GM12878 (cell line): ENCODE measurements around the gene GRAMD1C. TPM values are rescaled to one million over a fixed set of nuclear protein-coding genes. Genes with fewer than 3 reads are reported as not detected.

Experiments
- ATAC-seq: fragments of 200-7000 bp; cut with Tn5 transposase; 3 replicates; pipeline ENCODE4 v1.9.1; 2020; ENCODE audit warnings: mild to moderate bottlenecking, moderate library complexity
- BruUV-seq: library from RNA; stranded (reverse); fragments of 400-500 nt; replicated peaks from 2 replicates; lab custom pipeline; 2021; lab: Mats Ljungman, UMichigan
- CTCF ChIA-PET: fragments of 300-600 bp; sonication (Branson Sonifier 250); formaldehyde crosslinking; extraction: SDS; loops from one replicate; lab custom pipeline; 2021; ENCODE audit warnings: inconsistent platforms; lab: Yijun Ruan, JAX
- POLR2A ChIA-PET: fragments of 350-600 bp; formaldehyde crosslinking; extraction: SDS; loops from one replicate; lab custom pipeline; 2021; ENCODE audit warnings: inconsistent platforms; lab: Charles Lee
- RAD21 ChIA-PET: fragments of 300-600 bp; sonication (Branson Sonifier 250); formaldehyde crosslinking; loops from one replicate; lab custom pipeline; 2023; ENCODE audit warnings: antibody characterized with exemption; ENCODE audit not compliant: unreplicated experiment; lab: Charles Lee
- SMC1A ChIA-PET: fragments of 300-600 bp; sonication (Branson Sonifier 250); formaldehyde crosslinking; loops from one replicate; lab custom pipeline; 2023; ENCODE audit not compliant: unreplicated experiment, uncharacterized antibody; lab: Charles Lee
- DNase-seq: peaks from one replicate; pipeline ENCODE4 v3.0.0-alpha.2; 2011; ENCODE audit warnings: low read depth, low spot score
- FAIRE-seq: peaks from 3 replicates; lab custom pipeline; 2011; peaks lifted over from hg19 to GRCh38; lab: Jason Lieb, UNC
- H2AFZ ChIP-seq: 2 replicates; pipeline ENCODE4 v1.6.0; 2011; ENCODE audit warnings: low read depth, low read length, control low read depth; ENCODE audit not compliant: control insufficient read depth
- H3K27ac ChIP-seq: 2 replicates; pipeline ENCODE4 v1.5.1; 2011; ENCODE audit warnings: control low read depth; ENCODE audit not compliant: control insufficient read depth, insufficient read depth
- H3K27me3 ChIP-seq, 2 experiments: replicated peaks in 1 of 2; 2 replicates each; pipeline versions ENCODE4 v1.6.0 to v1.6.1; 2011; ENCODE audit warnings: low read length in 1 of 2; ENCODE audit not compliant: control insufficient read depth in 2 of 2, insufficient read depth in 2 of 2
- H3K36me3 ChIP-seq, 2 experiments: 2 replicates each; pipeline ENCODE4 v1.5.1; 2011; ENCODE audit warnings: low read length in 1 of 2; ENCODE audit not compliant: control insufficient read depth in 2 of 2, insufficient read depth in 2 of 2
- H3K4me1 ChIP-seq: 2 replicates; pipeline ENCODE4 v1.6.1; 2011; ENCODE audit warnings: mild to moderate bottlenecking, low read length, moderate library complexity, mixed read lengths; ENCODE audit not compliant: control insufficient read depth, insufficient read depth
- H3K4me2 ChIP-seq: 2 replicates; pipeline ENCODE4 v1.6.0; 2011; ENCODE audit warnings: control low read depth; ENCODE audit not compliant: control insufficient read depth, insufficient read depth
- H3K4me3 ChIP-seq: fragments of 200-600 bp; sonication (generic); 2 replicates; pipeline ENCODE4 v1.5.1; 2016
- H3K79me2 ChIP-seq: 2 replicates; pipeline ENCODE4 v1.6.0; 2011; ENCODE audit warnings: low read length; ENCODE audit not compliant: control insufficient read depth, insufficient read depth
- H3K9ac ChIP-seq: 2 replicates; pipeline ENCODE4 v1.8.0; 2011; ENCODE audit warnings: low read length, control low read depth, mixed read lengths; ENCODE audit not compliant: control insufficient read depth, insufficient read depth
- H3K9me3 ChIP-seq: replicated peaks from 3 replicates; pipeline ENCODE4 v1.5.1; 2011; ENCODE audit warnings: mild to moderate bottlenecking, low read length; ENCODE audit not compliant: control insufficient read depth, insufficient read depth
- H4K20me1 ChIP-seq: 2 replicates; pipeline ENCODE4 v1.6.0; 2011; ENCODE audit not compliant: control insufficient read depth, insufficient read depth
- CBFB ChIP-seq: IDR thresholded peaks from 2 replicates; pipeline ENCODE4 v1.6.1; 2016; ENCODE audit warnings: antibody characterized with exemption, low read depth
- E2F8 ChIP-seq: fragments of 450-650 bp; IDR thresholded peaks from 2 replicates; pipeline ENCODE4 v1.6.1; 2018; ENCODE audit warnings: mild to moderate bottlenecking, low read depth, moderate library complexity; ENCODE audit not compliant: partially characterized antibody
- EGR1 ChIP-seq, 2 experiments: IDR thresholded peaks; 1 replicate in 1 of 2; 2 replicates in 1 of 2; pipeline ENCODE4 v1.6.1; 2011 to 2012; ENCODE audit warnings: low read depth in 2 of 2, low read length in 2 of 2, borderline replicate concordance in 1 of 2, mild to moderate bottlenecking in 1 of 2, moderate library complexity in 1 of 2
- EP300 ChIP-seq, 2 experiments: fragments of 150-350 bp in 1 of 2; IDR thresholded peaks; 2 replicates each; pipeline ENCODE4 v1.6.1; 2011 to 2012; ENCODE audit warnings: low read depth in 2 of 2, low read length in 2 of 2, borderline replicate concordance in 1 of 2, improper control_type of control experiment in 1 of 2, inconsistent platforms in 1 of 2; ENCODE audit not compliant: control insufficient read depth in 1 of 2
- GABPA ChIP-seq: IDR thresholded peaks from 2 replicates; pipeline ENCODE4 v1.6.1; 2014; ENCODE audit warnings: antibody characterized with exemption, low read depth, mild to moderate bottlenecking, inconsistent platforms
- JUND ChIP-seq: IDR thresholded peaks from 2 replicates; pipeline ENCODE4 v1.6.1; 2012; ENCODE audit warnings: low read depth, mild to moderate bottlenecking, low read length, improper control_type of control experiment, moderate library complexity
- KDM1A ChIP-seq: fragments of 200-600 bp; sonication (generic); IDR thresholded peaks from 2 replicates; pipeline ENCODE4 v1.6.1; 2016; ENCODE audit warnings: borderline replicate concordance
- MXI1 ChIP-seq: fragments of 150-350 bp; IDR thresholded peaks from 2 replicates; pipeline ENCODE4 v1.6.1; 2011; ENCODE audit warnings: low read depth, mild to moderate bottlenecking, inconsistent platforms, low read length, improper control_type of control experiment
- RCOR1 ChIP-seq: conservative IDR thresholded peaks from 2 replicates; pipeline ENCODE4 v1.6.1; 2012; ENCODE audit warnings: low read depth, low read length, improper control_type of control experiment
- SP1 ChIP-seq: IDR thresholded peaks from one replicate; pipeline ENCODE4 v1.6.1; 2011; ENCODE audit warnings: low read depth, low read length
- SUPT20H ChIP-seq: IDR thresholded peaks from 2 replicates; pipeline ENCODE4 v1.6.1; 2011; ENCODE audit warnings: low read depth, mild to moderate bottlenecking, low read length, moderate library complexity, borderline replicate concordance; ENCODE audit not compliant: control insufficient read depth
- ZZZ3 ChIP-seq: IDR thresholded peaks from 2 replicates; pipeline ENCODE4 v1.6.1; 2011; ENCODE audit warnings: low read depth; ENCODE audit not compliant: control insufficient read depth, insufficient read length
- WGBS: methylation state at CpG from one replicate; pipeline ENCODE4 v1.1.6; 2016; ENCODE audit warnings: low lambda C conversion rate; ENCODE audit not compliant: insufficient replicate concordance, insufficient coverage; ENCODE audit errors: missing lambda C conversion rate; 5-methylcytosine and 5-hydroxymethylcytosine counted together
- in situ Hi-C: fragments of 300-500 bp; cut with MboI; formaldehyde crosslinking; loops from 9 replicates; pipeline ENCODE4 v1.14.3; 2018; ENCODE audit warnings: mixed read lengths
- intact Hi-C: fragments of 100-400 bp; cut with micrococcal nuclease; formaldehyde crosslinking; loops from one replicate; pipeline ENCODE4 v1.14.2; 2022; ENCODE audit not compliant: unreplicated experiment
- polyA plus RNA-seq, 11 experiments: library from polyadenylated mRNA; depleted of rRNA in 4 of 11; unstranded in 6 of 11; stranded (reverse) in 5 of 11; fragments of >200 nt; fragmentation: Nextera tagmentation in 4 of 11; fragmentation: Illumina TruSeq in 1 of 11; extraction: Ambion mirVana in 4 of 11; extraction: Trizol in 1 of 11; gene quantifications; 1 replicate in 1 of 11; 2 replicates in 10 of 11; pipeline versions ENCODE4 v1.2.1 to v1.2.3, GENCODE V29; 2011 to 2016; ENCODE audit warnings: inconsistent platforms in 2 of 11, missing spikeins in 2 of 11, low read depth in 1 of 11
- total RNA-seq, 4 experiments: library from RNA; depleted of rRNA in 3 of 4; stranded (reverse); fragments of >200 nt in 3 of 4; fragmentation: Illumina TruSeq in 1 of 4; extraction: Trizol in 1 of 4; gene quantifications; 2 replicates each; pipeline versions ENCODE4 v1.2.1 to v1.2.3, GENCODE V29; 2013 to 2021

Gene GRAMD1C
- total and polyA plus RNA-seq, 10 of the 15 experiments (the other 5 are each of a cell fraction or from before 2014, with no cell fraction given): 3.2 to 9.2 (median 5.5) TPM

GRCh38 chr3:113968986-113969385 lies 130.4 kb downstream of the GRAMD1C start (continued):
- TF ChIP-seq JUND: no peak

- SMC1A ChIA-PET: no interaction called here
- Histone ChIP-seq H3K9me3 (peaks cover 3% of the 10 kb centered on the region; the same call in 2 of the 3 replicates), H3K4me2 (no peak overlapping the region), H3K9ac (no peak overlapping the region), H2AFZ (no peak overlapping the region), H3K79me2 (no peaks in the 10 kb centered on the region), H3K27me3 (no peaks in the 10 kb centered on the region), H3K4me3 (no peak overlapping the region), H3K4me1 (no peaks in the 10 kb centered on the region), H3K27ac (no peak overlapping the region), H4K20me1 (no peaks in the 10 kb centered on the region), H3K36me3 (no peaks in the 10 kb centered on the region)
- in situ Hi-C loops: no loop called here
- ATAC-seq (no peak), FAIRE-seq (no peak), DNase-seq (no peak)
- 83% methylated on average over 4 of the region's 4 CpGs for WGBS
- TF ChIP-seq SP1 (no peak), RCOR1 (no peak), ZZZ3 (no peak), MXI1 (no peak), EGR1 (IDR thresholded peaks at IDR 0.05; ENCODE audit: borderline replicate concordance in 1 of 2, low read depth in 2 of 2, low read length in 2 of 2) (no peak), GABPA (no peak), CBFB (no peak), SUPT20H (no peak), KDM1A (no peak), E2F8 (no peak), EP300 (IDR thresholded peaks at IDR 0.05; ENCODE audit: borderline replicate concordance in 1 of 2, control insufficient read depth in 1 of 2, low read depth in 2 of 2, low read length in 2 of 2) (no peak)
- intact Hi-C loops: no loop called here
- CTCF ChIA-PET: interaction anchor here (1.5 kb wide), 1 partner anchor 15 kb away, joined by 3 read pairs; no protein-coding TSS in a partner anchor
- RAD21 ChIA-PET: no interaction called here
- POLR2A ChIA-PET: no interaction called here
- BruUV-seq: no TSS peak
These were observed 139.2 kb downstream of the GRAMD1C start for GRCh38 chr3:113977822-113978221.
